ENCODE results near the gene CORO6.

CORO6 gene

DNA sequence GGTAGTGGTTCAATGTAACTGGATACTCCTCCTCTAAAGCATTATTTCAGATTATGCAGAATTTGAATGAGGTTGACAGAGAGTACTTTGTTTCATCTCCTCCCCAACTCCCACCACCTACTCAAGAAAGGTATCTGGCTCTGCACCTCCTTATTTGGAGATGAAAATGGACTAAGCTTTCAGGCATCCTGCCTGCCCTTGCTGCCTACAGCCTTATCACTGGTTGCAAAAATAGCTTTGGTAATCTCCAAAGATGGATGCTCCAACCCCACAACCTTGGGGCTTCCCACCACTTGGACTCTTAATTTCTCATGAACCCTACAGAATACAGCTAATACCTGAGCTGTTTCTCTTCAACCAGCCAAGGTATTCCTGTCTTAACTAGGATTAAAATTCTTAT, 45.3 kb upstream of the CORO6 start:
- Histone ChIP-seq H3F3A (ENCODE audit: low read depth) (no peaks in the 10 kb centered on the region), H3K9me3 (ENCODE audit: insufficient read depth, low read depth, low read length) (no peaks in the 10 kb centered on the region), H3K36me3 (ENCODE audit: insufficient read depth, low read length) (peaks cover 58% of the 10 kb centered on the region; the same call in 1 of the 2 replicates), H2AFZ (ENCODE audit: low read length) (no peak overlapping the region), H4K20me1 (ENCODE audit: insufficient read depth, low read length, poor library complexity, severe bottlenecking) (no peaks in the 10 kb centered on the region), H3K79me2 (ENCODE audit: insufficient read depth, low read length) (no peaks in the 10 kb centered on the region), H3K27me3 (ENCODE audit: insufficient read depth, low read length, poor library complexity, severe bottlenecking) (no peaks in the 10 kb centered on the region), H3K9ac (ENCODE audit: low read depth, low read length, poor library complexity, severe bottlenecking) (no peak overlapping the region), H3K4me3 (ENCODE audit: low read length, poor library complexity, severe bottlenecking) (no peak overlapping the region), H3K4me2 (ENCODE audit: low read depth, low read length, poor library complexity, severe bottlenecking) (no peak overlapping the region), H3K9me2 (replicated peaks; ENCODE audit: low read depth, low read length) (no peaks in the 10 kb centered on the region), H3K4me1 (ENCODE audit: insufficient read depth, low read length, poor library complexity, severe bottlenecking) (peaks cover 22% of the 10 kb centered on the region)
- TF ChIP-seq, protein P1, sequence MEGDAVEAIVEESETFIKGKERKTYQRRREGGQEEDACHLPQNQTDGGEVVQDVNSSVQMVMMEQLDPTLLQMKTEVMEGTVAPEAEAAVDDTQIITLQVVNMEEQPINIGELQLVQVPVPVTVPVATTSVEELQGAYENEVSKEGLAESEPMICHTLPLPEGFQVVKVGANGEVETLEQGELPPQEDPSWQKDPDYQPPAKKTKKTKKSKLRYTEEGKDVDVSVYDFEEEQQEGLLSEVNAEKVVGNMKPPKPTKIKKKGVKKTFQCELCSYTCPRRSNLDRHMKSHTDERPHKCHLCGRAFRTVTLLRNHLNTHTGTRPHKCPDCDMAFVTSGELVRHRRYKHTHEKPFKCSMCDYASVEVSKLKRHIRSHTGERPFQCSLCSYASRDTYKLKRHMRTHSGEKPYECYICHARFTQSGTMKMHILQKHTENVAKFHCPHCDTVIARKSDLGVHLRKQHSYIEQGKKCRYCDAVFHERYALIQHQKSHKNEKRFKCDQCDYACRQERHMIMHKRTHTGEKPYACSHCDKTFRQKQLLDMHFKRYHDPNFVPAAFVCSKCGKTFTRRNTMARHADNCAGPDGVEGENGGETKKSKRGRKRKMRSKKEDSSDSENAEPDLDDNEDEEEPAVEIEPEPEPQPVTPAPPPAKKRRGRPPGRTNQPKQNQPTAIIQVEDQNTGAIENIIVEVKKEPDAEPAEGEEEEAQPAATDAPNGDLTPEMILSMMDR (conservative IDR thresholded peaks at IDR 0.05; ENCODE audit: low read length): no peak
- TF ChIP-seq EZH2phosphoT487 (IDR thresholded peaks at IDR 0.05; ENCODE audit: borderline replicate concordance): no peak

DNA sequence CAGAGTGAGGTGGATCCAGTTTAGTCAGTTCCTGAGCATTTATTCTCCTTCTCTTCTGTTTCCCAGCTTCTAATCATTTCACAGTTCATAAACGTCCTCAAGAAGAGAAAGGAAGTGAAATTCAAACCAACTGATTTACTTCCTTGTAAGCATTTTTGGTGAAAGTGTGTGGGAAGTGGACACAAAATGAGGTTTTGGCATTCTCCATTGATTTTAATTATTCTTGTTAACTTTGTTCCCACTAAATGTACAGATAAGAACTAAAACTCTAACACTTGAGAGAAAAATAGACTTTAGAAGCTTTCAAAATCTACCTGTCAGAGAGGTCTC, 42.7 kb upstream of the CORO6 start:
- H3F3A ChIP-seq (ENCODE audit: low read depth): no peaks in the 10 kb centered on the region
- H3K9ac ChIP-seq (ENCODE audit: low read depth, low read length, poor library complexity, severe bottlenecking): no peak overlapping the region
- no peak overlapping the region for H2AFZ ChIP-seq (ENCODE audit: low read length)
- no peak overlapping the region for H3K4me3 ChIP-seq (ENCODE audit: low read length, poor library complexity, severe bottlenecking)
- H3K79me2 ChIP-seq (ENCODE audit: insufficient read depth, low read length): no peaks in the 10 kb centered on the region
- H3K9me3 ChIP-seq (ENCODE audit: insufficient read depth, low read depth, low read length): no peaks in the 10 kb centered on the region
- no peak overlapping the region for H3K4me2 ChIP-seq (ENCODE audit: low read depth, low read length, poor library complexity, severe bottlenecking)
- no peaks in the 10 kb centered on the region for H4K20me1 ChIP-seq (ENCODE audit: insufficient read depth, low read length, poor library complexity, severe bottlenecking)
- no peak for TF ChIP-seq EZH2phosphoT487 (IDR thresholded peaks at IDR 0.05; ENCODE audit: borderline replicate concordance)
- TF ChIP-seq, protein P1 (conservative IDR thresholded peaks at IDR 0.05; ENCODE audit: low read length): no peak
- peaks cover 12% of the 10 kb centered on the region for H3K4me1 ChIP-seq (ENCODE audit: insufficient read depth, low read length, poor library complexity, severe bottlenecking)
- no peaks in the 10 kb centered on the region for H3K9me2 ChIP-seq (replicated peaks; ENCODE audit: low read depth, low read length)
- H3K27me3 ChIP-seq (ENCODE audit: insufficient read depth, low read length, poor library complexity, severe bottlenecking): no peaks in the 10 kb centered on the region
- H3K36me3 ChIP-seq (ENCODE audit: insufficient read depth, low read length): peaks cover 56% of the 10 kb centered on the region; the same call in 1 of the 2 replicates

DNA sequence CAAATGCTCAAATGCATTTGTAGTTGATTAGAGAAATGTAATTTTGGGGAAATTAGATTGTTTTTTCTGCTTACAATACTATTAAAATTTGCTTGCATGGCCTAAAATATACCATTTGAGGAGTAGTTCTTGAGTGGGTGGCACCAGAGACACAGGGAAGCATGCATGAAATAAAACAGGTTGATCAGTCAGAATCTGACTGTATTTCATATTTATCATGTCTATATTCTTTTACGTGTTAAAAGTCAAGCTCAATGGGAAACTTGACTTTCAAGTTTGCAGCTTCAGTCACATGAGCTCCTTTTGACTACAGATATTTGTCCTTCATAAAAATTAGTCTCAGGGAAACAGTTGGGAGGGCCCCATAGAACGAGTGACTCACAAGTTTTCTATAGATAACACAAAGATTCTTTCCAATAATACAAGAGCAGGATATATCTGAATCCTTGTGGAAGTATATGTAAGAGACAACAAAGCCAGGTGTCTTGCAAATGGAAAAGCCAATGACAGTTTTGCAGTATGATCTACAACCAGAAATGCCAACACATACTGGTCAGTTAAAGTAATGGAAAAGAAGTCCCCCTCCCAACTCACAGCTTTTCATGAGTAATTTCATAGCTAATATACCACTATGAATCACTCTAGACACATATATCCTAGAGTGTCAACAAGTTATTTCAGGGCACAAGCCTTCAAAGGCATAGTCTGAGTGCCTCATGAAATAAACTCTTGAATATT, 42.2 kb upstream of the CORO6 start:
- no peak overlapping the region for H2AFZ ChIP-seq (ENCODE audit: low read length)
- no peak overlapping the region for H3K4me2 ChIP-seq (ENCODE audit: low read depth, low read length, poor library complexity, severe bottlenecking)
- H3K4me3 ChIP-seq (ENCODE audit: low read length, poor library complexity, severe bottlenecking): no peak overlapping the region
- peaks cover 12% of the 10 kb centered on the region for H3K4me1 ChIP-seq (ENCODE audit: insufficient read depth, low read length, poor library complexity, severe bottlenecking)
- no peaks in the 10 kb centered on the region for H4K20me1 ChIP-seq (ENCODE audit: insufficient read depth, low read length, poor library complexity, severe bottlenecking)
- H3K79me2 ChIP-seq (ENCODE audit: insufficient read depth, low read length): no peaks in the 10 kb centered on the region
- H3F3A ChIP-seq (ENCODE audit: low read depth): no peaks in the 10 kb centered on the region
- no peaks in the 10 kb centered on the region for H3K27me3 ChIP-seq (ENCODE audit: insufficient read depth, low read length, poor library complexity, severe bottlenecking)
- no peaks in the 10 kb centered on the region for H3K9me2 ChIP-seq (replicated peaks; ENCODE audit: low read depth, low read length)
- no peak overlapping the region for H3K9ac ChIP-seq (ENCODE audit: low read depth, low read length, poor library complexity, severe bottlenecking)
- H3K9me3 ChIP-seq (ENCODE audit: insufficient read depth, low read depth, low read length): no peaks in the 10 kb centered on the region
- peaks cover 56% of the 10 kb centered on the region; the same call in 1 of the 2 replicates for H3K36me3 ChIP-seq (ENCODE audit: insufficient read depth, low read length)
- TF ChIP-seq EZH2phosphoT487 (IDR thresholded peaks at IDR 0.05; ENCODE audit: borderline replicate concordance): no peak
- TF ChIP-seq, protein P1 (conservative IDR thresholded peaks at IDR 0.05; ENCODE audit: low read length): no peak

Measured in Loucy (cell line).